Ovary (tissue), 3 donors: Measurements from ENCODE around the gene AKT3.

Experiments used
- CTCF ChIP-seq, 3 donors: fragments of 450-650 bp in 2 of 3; fragments of 200-600 bp in 1 of 3; IDR thresholded peaks; one replicate each; pipeline versions ENCODE4 v1.5.1 to v1.8.0; 2016 to 2022; ENCODE audit warnings: antibody characterized with exemption in 3 of 3, mild to moderate bottlenecking in 1 of 3
- POLR2A ChIP-seq: fragments of 450-650 bp; IDR thresholded peaks from one replicate; pipeline ENCODE4 v1.6.1; 2017; ENCODE audit warnings: antibody characterized with exemption, mild to moderate bottlenecking, moderate library complexity
- donor health status: DM: no; HTN: no; CAD: no.

GRCh38 chr1:243754348-243754747, 95.7 kb downstream of the AKT3 start:
- TF ChIP-seq POLR2A (no peak), CTCF (IDR thresholded peaks at IDR 0.05) (no peak)
